H9 (cell line): ENCODE results near the gene TTC7B. TPM values are rescaled to one million over a fixed set of nuclear protein-coding genes. Genes with fewer than 3 reads are reported as not detected.

Source experiments
- DNase-seq: peaks from one replicate; pipeline ENCODE4 v3.0.0-alpha.2; 2017
- H2AFZ ChIP-seq: one replicate; pipeline ENCODE4 v1.6.1; 2013; ENCODE audit warnings: mild to moderate bottlenecking, low read length, control low read depth, moderate library complexity
- H2AK5ac ChIP-seq: 2 replicates; pipeline ENCODE4 v1.6.1; 2013; ENCODE audit warnings: low read length, control low read depth, mixed read lengths; ENCODE audit not compliant: insufficient read length
- H2BK120ac ChIP-seq: one replicate; pipeline ENCODE4 v1.6.1; 2013; ENCODE audit warnings: low read depth, mild to moderate bottlenecking, low read length, control low read depth, inconsistent platforms; ENCODE audit not compliant: poor library complexity, severe bottlenecking
- H2BK12ac ChIP-seq: 2 replicates; pipeline ENCODE4 v1.6.1; 2013; ENCODE audit warnings: low read length, control low read depth, mixed read lengths, low read depth; ENCODE audit not compliant: insufficient read length
- H2BK15ac ChIP-seq: 2 replicates; pipeline ENCODE4 v1.6.1; 2013; ENCODE audit warnings: low read depth, low read length, control low read depth
- H2BK20ac ChIP-seq: one replicate; pipeline ENCODE4 v1.6.1; 2013; ENCODE audit warnings: low read depth, mild to moderate bottlenecking, low read length, control low read depth, inconsistent platforms; ENCODE audit not compliant: poor library complexity, severe bottlenecking
- H2BK5ac ChIP-seq: 2 replicates; pipeline ENCODE4 v1.6.1; 2013; ENCODE audit warnings: low read length, control low read depth, mixed read lengths; ENCODE audit not compliant: insufficient read length
- H3K14ac ChIP-seq: 2 replicates; pipeline ENCODE4 v1.6.1; 2013; ENCODE audit warnings: low read length, control low read depth; ENCODE audit not compliant: insufficient read depth
- H3K18ac ChIP-seq: 2 replicates; pipeline ENCODE4 v1.6.1; 2013; ENCODE audit warnings: low read depth, mild to moderate bottlenecking, mixed read lengths, low read length, control low read depth; ENCODE audit not compliant: insufficient read length
- H3K23ac ChIP-seq: 2 replicates; pipeline ENCODE4 v1.6.1; 2013; ENCODE audit warnings: low read length, control low read depth, mixed read lengths, low read depth; ENCODE audit not compliant: insufficient read length
- H3K23me2 ChIP-seq: 2 replicates; pipeline ENCODE4 v1.6.1; 2013; ENCODE audit warnings: low read depth, mild to moderate bottlenecking, mixed read lengths, low read length, control low read depth; ENCODE audit not compliant: insufficient read length, poor library complexity, severe bottlenecking
- H3K27ac ChIP-seq: 2 replicates; pipeline ENCODE4 v1.5.1; 2013; ENCODE audit warnings: low read length, control low read depth, mixed read lengths, low read depth; ENCODE audit not compliant: insufficient read length
- H3K27me3 ChIP-seq: 2 replicates; pipeline ENCODE4 v1.6.1; 2013; ENCODE audit warnings: low read length, control low read depth, inconsistent platforms; ENCODE audit not compliant: insufficient read depth
- H3K4ac ChIP-seq: 2 replicates; pipeline ENCODE4 v1.6.1; 2013; ENCODE audit warnings: low read depth, mild to moderate bottlenecking, control low read depth, inconsistent platforms, low read length, moderate library complexity
- H3K4me1 ChIP-seq: 2 replicates; pipeline ENCODE4 v1.6.1; 2013; ENCODE audit warnings: low read length, control low read depth, inconsistent platforms; ENCODE audit not compliant: insufficient read depth
- H3K4me2 ChIP-seq: 2 replicates; pipeline ENCODE4 v1.6.1; 2013; ENCODE audit warnings: low read length, control low read depth, mixed read lengths; ENCODE audit not compliant: insufficient read length, insufficient read depth
- H3K56ac ChIP-seq: 2 replicates; pipeline ENCODE4 v1.6.1; 2013; ENCODE audit warnings: low read depth, mild to moderate bottlenecking, mixed read lengths, low read length, control low read depth; ENCODE audit not compliant: insufficient read length
- H3K79me1 ChIP-seq: 2 replicates; pipeline ENCODE4 v1.6.1; 2013; ENCODE audit warnings: low read depth, mild to moderate bottlenecking, moderate library complexity, low read length, control low read depth, inconsistent platforms; ENCODE audit not compliant: insufficient read depth, poor library complexity, severe bottlenecking
- H3K79me2 ChIP-seq: 2 replicates; pipeline ENCODE4 v1.6.1; 2013; ENCODE audit warnings: low read length, control low read depth, inconsistent platforms; ENCODE audit not compliant: insufficient read depth
- H3K9ac ChIP-seq: 2 replicates; pipeline ENCODE4 v1.6.1; 2013; ENCODE audit warnings: low read length, control low read depth, mixed read lengths; ENCODE audit not compliant: insufficient read length; ENCODE audit errors: extremely low read depth
- H3K9me3 ChIP-seq: one replicate; pipeline ENCODE4 v1.6.1; 2013; ENCODE audit warnings: low read depth, low read length, inconsistent platforms; ENCODE audit not compliant: control insufficient read depth
- H3T11ph ChIP-seq: one replicate; pipeline ENCODE4 v1.6.1; 2013; ENCODE audit warnings: mild to moderate bottlenecking, low read length, control low read depth, inconsistent platforms
- H4K20me1 ChIP-seq: one replicate; pipeline ENCODE4 v1.6.1; 2013; ENCODE audit not compliant: control insufficient read depth, insufficient read length, insufficient read depth
- H4K5ac ChIP-seq: 2 replicates; pipeline ENCODE4 v1.6.1; 2013; ENCODE audit warnings: low read depth, mild to moderate bottlenecking, mixed read lengths, low read length, control low read depth; ENCODE audit not compliant: insufficient read length
- H4K8ac ChIP-seq: replicated peaks from 2 replicates; pipeline ENCODE4 v1.6.1; 2013; ENCODE audit warnings: low read length, control low read depth, mixed read lengths, low read depth; ENCODE audit not compliant: insufficient read length
- H4K91ac ChIP-seq: 2 replicates; pipeline ENCODE4 v1.6.1; 2013; ENCODE audit warnings: low read depth, mild to moderate bottlenecking, moderate library complexity, mixed read lengths, low read length, control low read depth; ENCODE audit not compliant: insufficient read length
- H3K27ac Mint-ChIP-seq, 3 experiments: 2 replicates in 2 of 3; 3 replicates in 1 of 3; pipeline ENCODE4 v1.8.0; 2020 to 2021; ENCODE audit warnings: mixed read lengths in 3 of 3, mild to moderate bottlenecking in 1 of 3, moderate library complexity in 1 of 3
- H3K27me3 Mint-ChIP-seq: 2 replicates; pipeline ENCODE4 v1.8.0; 2021; ENCODE audit warnings: low read depth, mild to moderate bottlenecking, moderate library complexity, mixed read lengths
- H3K36me3 Mint-ChIP-seq, 3 experiments: 2 replicates in 2 of 3; 3 replicates in 1 of 3; pipeline ENCODE4 v1.8.0; 2020 to 2021; ENCODE audit warnings: low read depth in 3 of 3, mixed read lengths in 3 of 3; ENCODE audit not compliant: insufficient read depth in 1 of 3
- H3K4me1 Mint-ChIP-seq, 2 experiments: 2 replicates each; pipeline ENCODE4 v1.8.0; 2020; ENCODE audit warnings: mixed read lengths in 2 of 2
- H3K4me3 Mint-ChIP-seq, 2 experiments: 2 replicates in 1 of 2; 3 replicates in 1 of 2; pipeline ENCODE4 v1.8.0; 2020 to 2021; ENCODE audit warnings: mild to moderate bottlenecking in 2 of 2, mixed read lengths in 2 of 2, moderate library complexity in 1 of 2
- H3K9me3 Mint-ChIP-seq, 2 experiments: 2 replicates in 1 of 2; 3 replicates in 1 of 2; pipeline ENCODE4 v1.8.0; 2020; ENCODE audit warnings: mild to moderate bottlenecking in 2 of 2, mixed read lengths in 2 of 2, moderate library complexity in 1 of 2
- CTCF ChIP-seq: fragments of 200-600 bp; sonication (generic); conservative IDR thresholded peaks from 3 replicates; pipeline ENCODE4 v1.8.0; 2021; ENCODE audit warnings: antibody characterized with exemption, mild to moderate bottlenecking
- WGBS: extraction: QIAGEN DNeasy Blood & Tissue Kit; methylation state at CpG from one replicate; pipeline ENCODE4 v1.1.7; 2013; ENCODE audit warnings: missing lambda C conversion rate, low lambda C conversion rate, mixed read lengths; ENCODE audit not compliant: insufficient read length; ENCODE audit errors: extremely low coverage; 5-methylcytosine and 5-hydroxymethylcytosine counted together
- total RNA-seq: library from RNA; stranded (reverse); gene quantifications from 2 replicates; pipeline ENCODE4 v1.2.1, GENCODE V29; 2021

The TTC7B gene
- total RNA-seq, 1 experiment from 2014 or later = 33.7 TPM

DNA sequence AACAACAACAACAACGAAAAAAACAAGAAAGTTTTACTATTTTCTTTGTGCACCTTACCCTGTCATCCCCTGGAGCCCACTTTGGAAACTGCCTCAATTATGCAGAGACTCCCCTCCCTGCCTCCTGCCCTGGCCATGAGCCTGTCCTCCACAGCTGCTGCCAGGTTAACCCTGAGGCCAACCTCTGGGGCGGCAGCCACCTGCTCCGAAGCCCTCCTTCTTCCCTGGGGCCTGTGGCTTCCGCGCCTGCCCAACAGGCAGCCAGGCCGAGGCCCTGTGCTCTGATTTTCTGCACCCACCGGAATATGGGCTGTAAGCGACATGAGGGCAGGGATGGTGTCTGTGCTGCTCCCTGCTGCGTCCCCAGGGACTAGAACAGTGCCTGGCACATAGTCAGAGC lies 236.4 kb downstream of the TTC7B start:
- Histone ChIP-seq H3K14ac (no peak overlapping the region), H3K79me2 (no peaks in the 10 kb centered on the region), H2BK5ac (no peak overlapping the region), H3K4me1 (peaks cover 6% of the 10 kb centered on the region; the same call in 1 of the 2 replicates), H3K9ac (no peak overlapping the region), H4K5ac (no peak overlapping the region), H3K23ac (no peak overlapping the region), H3K4ac (no peak overlapping the region), H3K18ac (no peak overlapping the region), H3K56ac (no peak overlapping the region), H3K4me2 (no peak overlapping the region), H3K79me1 (no peaks in the 10 kb centered on the region), H4K20me1 (peaks cover 6% of the 10 kb centered on the region), H3K9me3 (no peaks in the 10 kb centered on the region), H2AK5ac (no peak overlapping the region), H3K27ac (no peak overlapping the region), H2BK20ac (no peak overlapping the region), H3K23me2 (no peaks in the 10 kb centered on the region), H4K8ac (no peak overlapping the region), H2AFZ (no peak overlapping the region), H2BK15ac (no peak overlapping the region), H2BK12ac (no peak overlapping the region), H2BK120ac (no peak overlapping the region), H4K91ac (no peak overlapping the region), H3K27me3 (no peaks in the 10 kb centered on the region), H3T11ph (no peak overlapping the region)
- WGBS = no CpG with 5 or more reads among the region's 9 CpGs
- Mint-ChIP-seq H3K4me1 (peaks cover 23 to 24% of the 10 kb centered on the region in 2 experiments), H3K4me3 (no peak overlapping the region), H3K36me3 (no peaks in the 10 kb centered on the region; a peak in 1 of 7 replicates), H3K9me3 (no peaks in the 10 kb centered on the region), H3K27ac (0 out of 7 replicates have a peak overlapping the region, but pooled peaks of 1 of the 3 experiments have one; percentile 14), H3K27me3 (no peaks in the 10 kb centered on the region)
- TF ChIP-seq CTCF = no peak
- DNase-seq = no peak
